ENCODE data around the gene COL2A1. TPM values are rescaled to one million over a fixed set of nuclear protein-coding genes. Genes with fewer than 3 reads are reported as not detected.

COL2A1 gene
- total RNA-seq, 1 experiment from 2014 or later, result not detected

DNA sequence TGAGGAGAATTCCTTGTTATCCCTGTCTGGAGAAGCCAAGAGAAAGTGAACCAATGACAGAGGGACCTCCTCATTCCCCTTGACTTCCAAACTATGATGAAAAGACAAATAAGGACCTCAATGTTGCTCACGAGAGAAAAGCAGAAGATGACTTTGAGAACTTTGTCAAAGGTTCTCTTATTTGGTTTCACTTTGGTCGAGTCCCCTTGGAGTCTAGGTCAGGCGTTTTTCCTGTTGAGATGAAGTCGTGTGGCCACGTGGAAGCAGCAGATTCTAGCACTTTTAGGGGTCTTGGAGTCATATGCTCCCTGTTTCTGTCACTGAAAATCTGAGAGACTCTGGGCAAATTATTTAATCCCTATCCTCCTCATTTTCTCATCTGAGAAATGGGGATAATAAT lies 33.8 kb upstream of the COL2A1 start:
- no peaks in the 10 kb centered on the region for H3K9me2 ChIP-seq (ENCODE audit: insufficient read depth)
- H3K4me1 ChIP-seq (replicated peaks; ENCODE audit: insufficient read depth), result no peaks in the 10 kb centered on the region
- intact Hi-C loops (cut with micrococcal nuclease; ENCODE audit: unreplicated experiment), result no loop called here
- no peaks in the 10 kb centered on the region for H3K27me3 ChIP-seq (ENCODE audit: insufficient read depth, low read depth)
- H3F3A ChIP-seq (ENCODE audit: insufficient read depth, low read depth), result no peaks in the 10 kb centered on the region
- no peak overlapping the region for H3K4me3 ChIP-seq
- H3K4me2 ChIP-seq, result no peak overlapping the region
- no peak for TF ChIP-seq EZH2 (IDR thresholded peaks at IDR 0.05; ENCODE audit: low read depth)
- H3K79me2 ChIP-seq (ENCODE audit: low read depth), result no peaks in the 10 kb centered on the region
- DNase-seq, result no peak
- H3K36me3 ChIP-seq (ENCODE audit: low read depth), result no peaks in the 10 kb centered on the region
- ChIA-PET POLR2A (ENCODE audit: unreplicated experiment) (no interaction called here), CTCF (no interaction called here)
- no TSS peak for BruUV-seq (replicated peaks)
- H3K27ac ChIP-seq, result no peak overlapping the region
- H2AFZ ChIP-seq, result no peak overlapping the region
- no peaks in the 10 kb centered on the region for H4K20me1 ChIP-seq (ENCODE audit: insufficient read depth)
- H3K9me3 ChIP-seq (ENCODE audit: insufficient read depth, low read depth), result no peaks in the 10 kb centered on the region

DNA sequence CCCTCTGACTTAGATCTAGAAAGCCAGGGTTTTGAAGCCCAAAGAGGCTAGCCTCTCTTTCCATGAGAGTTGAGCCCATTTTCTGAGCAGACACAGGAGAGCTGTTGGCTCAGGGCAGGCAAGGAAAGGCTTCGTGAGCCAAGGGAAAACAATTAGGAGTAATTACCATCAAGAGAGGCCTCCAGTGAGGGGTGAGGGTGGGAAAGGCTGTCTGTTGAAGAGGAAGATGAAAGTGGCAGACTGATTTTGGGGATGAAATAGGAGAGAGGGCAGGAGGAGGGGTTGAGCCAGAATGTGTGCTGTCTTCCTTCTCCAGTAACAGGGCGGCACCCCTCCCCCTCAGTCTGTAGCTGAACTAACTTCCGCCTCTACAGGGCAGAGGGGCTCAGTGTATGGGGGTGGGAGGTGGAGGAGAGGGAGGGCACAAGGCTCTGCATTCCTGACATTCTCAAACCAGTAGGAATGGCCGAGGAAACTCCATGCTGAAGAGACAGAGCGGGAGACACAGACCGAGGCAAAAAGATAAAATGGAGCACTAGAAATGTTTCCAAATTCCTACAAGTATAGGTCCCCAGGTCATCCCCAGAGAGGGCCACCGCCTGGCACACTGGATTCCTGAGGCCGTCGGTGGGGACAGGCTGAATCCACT lies 33.1 kb upstream of the COL2A1 start:
- H4K20me1 ChIP-seq (ENCODE audit: insufficient read depth), result no peaks in the 10 kb centered on the region
- POLR2A ChIA-PET (ENCODE audit: unreplicated experiment), result no interaction called here
- no peaks in the 10 kb centered on the region for H3K79me2 ChIP-seq (ENCODE audit: low read depth)
- H3K27me3 ChIP-seq (ENCODE audit: insufficient read depth, low read depth), result no peaks in the 10 kb centered on the region
- no peaks in the 10 kb centered on the region for H3K36me3 ChIP-seq (ENCODE audit: low read depth)
- no peak overlapping the region for H3K27ac ChIP-seq
- no peak overlapping the region for H3K4me2 ChIP-seq
- no peaks in the 10 kb centered on the region for H3F3A ChIP-seq (ENCODE audit: insufficient read depth, low read depth)
- no TSS peak for BruUV-seq (replicated peaks)
- no peaks in the 10 kb centered on the region for H3K9me3 ChIP-seq (ENCODE audit: insufficient read depth, low read depth)
- intact Hi-C loops (cut with micrococcal nuclease; ENCODE audit: unreplicated experiment), result no loop called here
- H3K9me2 ChIP-seq (ENCODE audit: insufficient read depth), result no peaks in the 10 kb centered on the region
- CTCF ChIA-PET, result no interaction called here
- DNase-seq, result no peak
- H2AFZ ChIP-seq, result no peak overlapping the region
- no peaks in the 10 kb centered on the region for H3K4me1 ChIP-seq (replicated peaks; ENCODE audit: insufficient read depth)
- H3K4me3 ChIP-seq, result no peak overlapping the region
- no peak for TF ChIP-seq EZH2 (IDR thresholded peaks at IDR 0.05; ENCODE audit: low read depth)

DNA sequence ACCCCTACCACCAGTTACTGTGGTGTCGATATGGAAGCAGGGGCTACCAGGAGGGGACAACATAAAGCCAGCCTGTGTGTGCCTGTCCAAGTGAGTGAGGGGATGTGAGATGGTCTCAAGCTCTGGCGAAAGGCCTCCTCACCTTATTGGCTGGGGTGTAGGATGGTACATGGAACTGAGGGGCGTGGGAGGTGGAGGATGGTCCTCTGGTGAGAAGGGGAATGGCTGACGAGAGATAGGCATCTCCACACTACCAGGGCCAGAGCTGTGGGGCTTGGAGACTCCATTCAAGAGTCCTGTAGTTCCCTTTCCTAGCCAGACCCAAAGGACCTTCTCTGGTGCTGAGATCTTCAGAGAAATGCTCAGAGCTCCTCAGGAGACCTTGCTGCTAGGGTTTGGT lies 32.5 kb upstream of the COL2A1 start:
- H3K4me3 ChIP-seq, result no peak overlapping the region
- ChIA-PET CTCF (no interaction called here), POLR2A (ENCODE audit: unreplicated experiment) (interaction anchor here (0.6 kb wide), 1 partner anchor 175 kb away, joined by 3 read pairs; no protein-coding TSS in a partner anchor)
- H4K20me1 ChIP-seq (ENCODE audit: insufficient read depth), result no peaks in the 10 kb centered on the region
- no peaks in the 10 kb centered on the region for H3F3A ChIP-seq (ENCODE audit: insufficient read depth, low read depth)
- no peaks in the 10 kb centered on the region for H3K9me2 ChIP-seq (ENCODE audit: insufficient read depth)
- no peaks in the 10 kb centered on the region for H3K4me1 ChIP-seq (replicated peaks; ENCODE audit: insufficient read depth)
- H3K9me3 ChIP-seq (ENCODE audit: insufficient read depth, low read depth), result no peaks in the 10 kb centered on the region
- TF ChIP-seq EZH2 (IDR thresholded peaks at IDR 0.05; ENCODE audit: low read depth), result no peak
- TF ChIP-seq, protein P1, sequence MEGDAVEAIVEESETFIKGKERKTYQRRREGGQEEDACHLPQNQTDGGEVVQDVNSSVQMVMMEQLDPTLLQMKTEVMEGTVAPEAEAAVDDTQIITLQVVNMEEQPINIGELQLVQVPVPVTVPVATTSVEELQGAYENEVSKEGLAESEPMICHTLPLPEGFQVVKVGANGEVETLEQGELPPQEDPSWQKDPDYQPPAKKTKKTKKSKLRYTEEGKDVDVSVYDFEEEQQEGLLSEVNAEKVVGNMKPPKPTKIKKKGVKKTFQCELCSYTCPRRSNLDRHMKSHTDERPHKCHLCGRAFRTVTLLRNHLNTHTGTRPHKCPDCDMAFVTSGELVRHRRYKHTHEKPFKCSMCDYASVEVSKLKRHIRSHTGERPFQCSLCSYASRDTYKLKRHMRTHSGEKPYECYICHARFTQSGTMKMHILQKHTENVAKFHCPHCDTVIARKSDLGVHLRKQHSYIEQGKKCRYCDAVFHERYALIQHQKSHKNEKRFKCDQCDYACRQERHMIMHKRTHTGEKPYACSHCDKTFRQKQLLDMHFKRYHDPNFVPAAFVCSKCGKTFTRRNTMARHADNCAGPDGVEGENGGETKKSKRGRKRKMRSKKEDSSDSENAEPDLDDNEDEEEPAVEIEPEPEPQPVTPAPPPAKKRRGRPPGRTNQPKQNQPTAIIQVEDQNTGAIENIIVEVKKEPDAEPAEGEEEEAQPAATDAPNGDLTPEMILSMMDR (conservative IDR thresholded peaks at IDR 0.05), result no peak
- H3K36me3 ChIP-seq (ENCODE audit: low read depth), result no peaks in the 10 kb centered on the region
- intact Hi-C loops (cut with micrococcal nuclease; ENCODE audit: unreplicated experiment), result no loop called here
- no peak overlapping the region for H3K4me2 ChIP-seq
- no peaks in the 10 kb centered on the region for H3K79me2 ChIP-seq (ENCODE audit: low read depth)
- BruUV-seq (replicated peaks), result no TSS peak
- H3K27me3 ChIP-seq (ENCODE audit: insufficient read depth, low read depth), result 0 out of 2 replicates have a peak, but pooled peaks cover 2% of the 10 kb centered on the region
- no peak overlapping the region for H3K27ac ChIP-seq
- DNase-seq, result no peak
- no peak overlapping the region for H2AFZ ChIP-seq

DNA sequence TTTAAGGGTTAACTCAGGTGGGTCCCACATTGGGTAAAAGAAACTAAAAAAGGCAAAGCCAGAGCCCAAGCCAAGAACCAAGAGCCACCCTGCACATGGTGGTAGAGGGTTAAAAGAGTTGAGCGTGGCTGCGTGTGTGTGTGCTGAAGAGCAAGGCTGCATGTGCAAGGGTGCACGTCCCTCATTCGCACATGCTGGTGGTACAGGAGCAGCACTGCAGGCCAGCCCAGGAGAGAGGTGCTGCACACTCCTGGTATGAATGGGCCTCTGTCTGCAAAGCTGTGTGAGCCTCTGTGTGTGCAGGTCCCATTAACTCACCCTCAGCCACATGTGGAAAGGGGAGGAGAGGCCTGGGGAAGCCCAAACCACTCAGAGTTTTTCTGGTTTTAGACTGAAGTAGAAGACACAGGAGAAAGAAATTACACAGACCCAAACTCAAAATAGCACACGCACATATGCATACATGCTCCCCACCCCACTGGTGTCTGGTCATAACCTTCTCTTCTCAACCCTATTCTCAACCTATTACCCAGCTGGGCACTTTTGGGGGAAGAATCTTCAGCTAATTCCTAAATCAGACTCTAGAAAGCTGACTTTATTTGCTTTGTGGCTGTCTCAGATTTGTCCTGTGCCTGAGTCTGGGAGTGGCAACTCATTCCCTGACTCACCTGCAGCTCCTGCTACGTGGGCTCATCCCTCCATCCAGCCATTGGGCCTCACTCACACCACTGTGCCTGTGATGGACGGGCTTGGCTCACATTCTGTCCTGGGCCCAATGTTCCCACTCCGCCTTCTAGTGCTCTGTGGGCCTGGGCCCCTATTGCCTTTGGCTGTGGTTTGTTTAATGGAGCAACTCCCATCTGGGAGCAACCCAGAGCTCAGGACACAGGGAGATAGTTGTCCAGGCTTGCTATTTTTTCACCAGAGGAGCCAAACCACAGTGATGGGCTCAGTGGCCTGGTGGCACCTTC lies 30.8 kb upstream of the COL2A1 start:
- Histone ChIP-seq H3K79me2 (ENCODE audit: low read depth) (no peaks in the 10 kb centered on the region), H3K4me1 (replicated peaks; ENCODE audit: insufficient read depth) (no peaks in the 10 kb centered on the region), H3K27ac (no peak overlapping the region), H3K27me3 (ENCODE audit: insufficient read depth, low read depth) (0 out of 2 replicates have a peak, but pooled peaks cover 6% of the 10 kb centered on the region), H3K36me3 (ENCODE audit: low read depth) (no peaks in the 10 kb centered on the region), H3K4me3 (no peak overlapping the region), H3K9me3 (ENCODE audit: insufficient read depth, low read depth) (no peaks in the 10 kb centered on the region), H3K4me2 (no peak overlapping the region), H2AFZ (no peak overlapping the region), H4K20me1 (ENCODE audit: insufficient read depth) (no peaks in the 10 kb centered on the region), H3F3A (ENCODE audit: insufficient read depth, low read depth) (no peaks in the 10 kb centered on the region), H3K9me2 (ENCODE audit: insufficient read depth) (no peaks in the 10 kb centered on the region)
- BruUV-seq (replicated peaks), result no TSS peak
- DNase-seq, result no peak
- intact Hi-C loops (cut with micrococcal nuclease; ENCODE audit: unreplicated experiment), result loop anchor here (5.0 kb wide), 1 partner anchor 328 kb away; the partner anchor contains the start of gene RPAP3
- TF ChIP-seq, protein P1 (conservative IDR thresholded peaks at IDR 0.05), result no peak
- no peak for TF ChIP-seq EZH2 (IDR thresholded peaks at IDR 0.05; ENCODE audit: low read depth)
- POLR2A ChIA-PET (ENCODE audit: unreplicated experiment), result interaction anchor here (0.6 to 0.9 kb wide), 2 partner anchors 13 to 328 kb away, joined by 3 to 4 read pairs; no protein-coding TSS in a partner anchor
- CTCF ChIA-PET, result no interaction called here

Measured in PC-9 (cell line).